HG02870 (cell line): ENCODE measurements around the gene CENPS.
"Not testable (repeated sequence)": the region's sequence is repeated elsewhere in the genome, so short reads cannot be mapped to it uniquely, and the experiment has no call there.

Experiments
- ATAC-seq: cut with Tn5 transposase; IDR thresholded peaks from one replicate; pipeline ENCODE4 v1.9.1; 2021; ENCODE audit warnings: mild to moderate bottlenecking, moderate library complexity; ENCODE audit not compliant: unreplicated experiment

CENPS gene

DNA sequence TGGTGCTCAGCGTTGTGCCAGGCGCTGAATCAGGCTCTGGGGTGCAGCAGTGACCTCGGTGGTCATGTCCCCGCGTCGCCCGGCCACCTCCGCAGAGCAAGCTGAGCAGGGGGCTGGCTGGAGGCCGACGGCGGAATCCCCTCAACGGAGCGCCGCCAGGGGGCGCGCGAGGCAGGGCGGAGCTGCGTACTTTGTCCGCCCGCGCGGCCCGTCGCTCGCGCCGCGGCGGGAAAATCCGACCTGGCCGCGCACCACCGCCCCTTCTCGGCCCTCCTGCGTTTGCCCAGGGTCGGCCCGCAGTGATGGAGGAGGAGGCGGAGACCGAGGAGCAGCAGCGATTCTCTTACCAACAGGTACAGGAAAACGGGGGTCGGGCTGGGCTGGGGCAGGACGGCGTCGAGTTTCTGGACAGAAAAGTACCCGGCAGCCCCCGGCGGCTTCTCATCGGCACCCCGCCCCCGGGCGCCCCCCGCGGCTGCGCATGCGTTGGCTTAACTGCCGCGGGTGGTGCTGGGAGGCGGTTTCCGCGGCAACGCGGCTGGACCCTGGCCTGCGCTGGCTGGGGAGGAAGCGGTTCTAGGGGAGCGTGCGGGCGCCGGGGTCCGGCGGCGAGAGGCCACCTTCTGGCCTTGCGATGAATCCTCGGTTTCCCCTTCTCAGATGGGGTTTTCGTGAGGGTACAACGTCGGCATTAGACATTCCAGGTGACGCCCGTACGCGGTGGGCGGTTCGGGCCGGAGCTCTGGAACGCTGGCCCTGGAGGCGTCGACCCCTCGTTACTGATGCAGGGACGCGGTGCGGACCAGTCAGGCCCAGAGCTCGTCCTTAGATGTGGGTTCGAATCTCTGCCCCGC lies at the start of gene CENPS:
Gene CENPS (plus strand): TSS at position 218 of the 854 bp plus-strand sequence. CDS start 85 bp downstream, at position 303.
- ATAC-seq = peak; percentile 76

DNA sequence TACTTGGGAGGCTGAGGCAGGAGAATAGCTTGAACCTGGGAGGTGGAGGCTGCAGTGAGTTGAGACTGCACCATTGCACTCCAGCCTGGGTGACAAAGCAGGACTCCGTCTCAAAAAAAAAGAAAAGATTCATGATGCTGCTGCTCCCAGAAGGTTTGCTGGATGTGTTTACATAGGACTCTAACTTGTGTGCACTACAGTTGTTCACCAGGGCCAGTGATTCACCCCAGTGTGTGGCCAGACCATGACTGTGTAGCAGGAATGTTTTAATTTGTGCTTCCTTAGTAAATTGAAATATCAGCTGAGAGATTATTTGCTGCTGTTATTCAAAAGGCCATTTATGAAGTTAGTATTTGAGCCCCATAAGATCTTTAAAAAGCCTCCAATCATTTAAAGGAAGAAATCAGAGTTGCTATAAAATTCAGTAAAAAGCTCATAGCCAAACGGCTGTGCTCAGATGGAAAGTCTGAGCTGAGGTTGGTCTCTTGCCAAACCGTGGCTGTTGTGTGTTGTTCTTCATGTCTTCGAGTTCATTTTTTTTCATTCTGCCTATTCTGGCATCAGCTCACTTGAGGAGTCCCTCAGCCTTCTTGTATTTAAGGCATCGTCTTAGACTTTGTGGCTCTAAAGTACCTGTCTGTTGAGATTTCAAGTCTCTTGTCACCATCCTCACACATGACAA lies 49.5 kb upstream of the CENPS start:
- ATAC-seq = no peak

DNA sequence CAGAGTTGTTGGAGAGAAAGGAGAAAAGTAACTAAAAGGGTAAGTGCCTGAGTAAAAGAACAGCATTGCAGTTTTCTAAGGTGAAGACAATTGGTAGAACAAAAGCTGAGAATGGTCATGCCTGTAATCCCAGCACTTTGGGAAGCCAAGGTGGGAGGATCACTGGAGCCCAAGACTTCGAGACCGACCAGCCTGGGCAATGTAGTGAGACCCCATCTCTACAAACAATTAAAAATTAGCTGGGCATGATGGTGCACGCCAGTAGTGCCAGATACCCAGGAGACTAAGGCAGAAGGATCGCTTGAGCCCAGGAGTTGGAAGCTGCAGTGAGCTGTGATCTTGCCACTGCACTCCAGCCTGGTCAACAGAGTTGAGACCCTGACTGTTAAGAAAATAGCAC lies 46.6 kb upstream of the CENPS start:
- ATAC-seq = no peak

DNA sequence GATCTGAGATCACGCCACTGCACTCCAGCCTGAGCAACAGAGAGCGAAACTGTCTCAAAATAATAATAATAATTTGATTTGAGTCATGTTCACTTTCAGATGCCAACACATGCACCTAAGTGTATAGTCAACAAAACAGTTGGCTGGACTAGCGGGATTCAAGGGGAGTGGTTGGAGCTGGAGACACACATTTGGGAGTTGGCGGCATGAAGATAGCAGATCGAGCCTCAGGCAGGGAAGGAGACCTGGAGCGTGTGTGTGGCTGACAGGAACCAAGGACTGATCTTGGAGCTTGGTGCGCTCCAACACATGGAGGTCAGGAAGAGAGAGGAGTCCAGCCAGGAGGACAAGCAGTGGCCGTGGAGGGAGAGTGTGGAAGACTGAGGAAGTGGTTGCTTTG lies 46.0 kb upstream of the CENPS start:
- ATAC-seq = no peak

DNA sequence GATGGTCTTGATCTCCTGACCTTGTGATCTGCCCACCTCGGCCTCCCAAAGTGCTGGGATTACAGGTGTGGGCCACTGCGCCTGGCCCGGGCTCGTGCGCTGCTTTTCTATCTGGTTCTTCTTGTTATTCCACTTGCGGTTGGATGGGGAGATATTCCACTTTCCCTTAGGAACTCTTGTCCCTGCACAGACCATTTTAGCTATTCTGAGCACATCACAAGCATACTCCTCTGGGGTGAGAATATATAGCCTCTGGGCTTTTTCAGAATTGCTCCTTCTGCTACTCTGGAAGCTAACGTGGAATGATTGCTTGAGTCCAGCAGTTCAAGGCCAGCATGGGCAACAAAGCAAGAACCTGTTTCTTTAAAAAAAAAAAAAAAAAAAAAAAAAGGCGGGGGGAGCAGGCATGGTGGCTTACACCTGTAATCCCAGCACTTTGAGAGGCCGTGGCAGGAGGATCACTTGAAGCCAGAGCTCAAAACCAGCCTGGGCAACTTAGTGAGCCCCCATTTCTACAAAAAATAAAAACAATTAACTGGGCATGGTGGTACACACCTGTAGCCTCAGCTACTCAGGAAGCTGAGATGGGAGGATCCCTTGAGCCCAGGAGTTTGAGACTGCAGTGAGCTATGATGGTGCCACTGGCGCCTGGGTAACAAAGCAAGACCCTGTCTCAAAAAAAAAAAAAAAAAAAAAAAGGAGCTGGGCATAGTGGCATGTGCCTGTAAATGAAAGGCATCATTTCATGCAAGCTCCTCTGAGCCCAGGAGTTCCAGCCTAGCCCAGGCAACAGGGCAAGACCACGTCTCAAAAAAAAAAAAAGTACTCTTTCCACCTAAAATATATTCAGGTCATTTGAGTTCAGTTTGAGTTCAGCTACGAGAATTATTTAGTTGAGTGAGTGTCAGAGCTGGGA lies 43.2 kb upstream of the CENPS start:
- no peak for ATAC-seq

DNA sequence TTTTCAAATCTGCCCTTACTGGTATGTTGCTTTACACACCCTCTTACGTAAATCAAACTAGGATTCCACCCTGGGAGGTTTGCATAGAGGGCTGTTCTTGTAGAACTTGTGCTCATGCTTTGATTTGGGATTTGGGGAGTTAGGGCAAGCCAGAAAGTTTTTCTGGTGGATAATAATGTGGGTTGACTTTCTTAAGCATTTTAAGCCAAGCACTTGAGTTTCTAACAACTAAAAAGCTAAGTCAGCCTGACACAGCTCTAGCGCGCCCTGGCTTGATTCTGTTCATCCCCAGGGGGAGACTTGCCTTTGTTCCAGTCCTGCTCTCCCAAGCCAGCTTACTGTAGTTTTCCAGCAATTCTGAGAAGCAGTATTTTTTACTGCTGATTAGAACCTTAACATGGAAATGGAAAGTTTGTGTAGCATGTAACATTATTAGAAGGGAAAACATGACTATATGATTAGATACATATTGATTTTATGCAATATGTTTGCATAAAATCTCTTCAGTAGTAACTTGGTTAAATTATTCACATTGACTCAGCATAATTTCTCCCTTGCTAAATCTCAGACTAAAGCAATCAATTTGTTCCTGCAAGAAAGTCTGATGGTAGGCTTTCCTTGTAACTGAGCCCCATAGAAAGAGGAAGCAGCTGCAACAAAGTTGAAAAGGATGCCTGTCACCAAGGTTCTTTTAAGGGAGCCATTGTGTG lies 42.4 kb upstream of the CENPS start:
- ATAC-seq = no peak

DNA sequence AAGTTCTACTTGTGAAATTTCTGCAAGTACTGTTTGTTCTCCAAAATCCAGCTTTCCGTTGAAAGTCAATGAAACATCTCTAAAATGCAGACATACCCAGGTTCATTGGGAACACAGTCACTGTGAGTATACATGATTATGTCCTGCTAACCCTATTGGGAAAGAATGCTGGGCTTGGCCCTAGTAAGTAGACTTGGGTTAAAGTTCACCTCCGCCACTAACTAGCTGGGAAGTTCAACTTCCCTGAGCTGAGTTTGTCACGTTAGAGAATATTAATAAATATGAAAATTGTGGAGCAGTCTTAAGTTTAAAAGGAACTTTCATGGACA lies 41.9 kb upstream of the CENPS start:
- no peak for ATAC-seq

DNA sequence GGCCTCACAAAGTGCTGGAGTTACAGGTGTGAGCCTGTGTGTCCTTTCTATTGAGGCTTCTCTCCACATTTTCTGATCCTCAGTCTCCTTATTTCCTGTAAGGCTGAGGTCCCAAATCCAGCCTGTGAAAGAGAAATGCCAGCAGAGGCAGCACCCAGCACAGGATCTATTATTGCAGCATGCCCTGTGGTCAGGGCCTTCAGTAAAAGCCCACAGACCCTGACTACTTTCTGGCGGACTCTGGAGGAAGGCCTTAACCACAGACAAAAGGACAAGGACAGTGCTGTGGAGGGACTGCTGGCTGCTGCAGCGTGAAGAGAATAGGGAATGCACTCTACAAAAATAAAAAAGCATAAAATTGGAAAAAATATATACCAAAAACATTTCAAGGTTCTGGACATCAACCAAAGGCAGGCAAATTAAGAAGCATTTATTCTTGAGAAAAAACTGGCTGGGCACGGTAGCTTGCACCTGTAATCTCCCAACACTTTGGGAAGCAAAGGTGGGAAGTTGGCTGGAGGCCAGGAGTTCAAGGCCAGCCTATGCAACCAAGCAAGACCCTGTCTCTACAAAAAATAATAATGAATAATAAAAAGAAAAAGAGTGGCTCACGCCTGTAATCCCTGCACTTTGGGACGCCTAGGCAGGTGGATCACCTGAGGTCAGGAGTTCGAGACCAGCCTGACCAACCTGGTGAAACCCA lies 40.8 kb upstream of the CENPS start:
- ATAC-seq = no peak

DNA sequence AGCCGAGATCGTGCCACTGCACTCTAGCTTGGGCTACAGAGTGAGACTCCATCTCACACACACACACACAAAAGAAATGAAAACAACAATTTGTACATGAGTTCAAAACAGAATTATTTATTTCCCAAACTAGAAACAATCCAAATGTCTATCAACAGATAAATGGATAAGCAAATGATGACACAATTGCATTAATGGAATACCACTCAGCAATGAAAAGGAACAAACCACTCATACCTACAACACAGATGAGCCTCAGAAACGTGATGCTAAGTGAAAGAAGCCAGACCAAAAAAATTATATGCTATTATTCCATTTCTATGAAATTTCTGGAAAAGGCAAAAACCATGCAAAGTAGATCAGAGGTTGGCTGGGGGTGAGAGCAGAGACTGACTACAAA lies 33.4 kb upstream of the CENPS start:
- ATAC-seq = no peak

DNA sequence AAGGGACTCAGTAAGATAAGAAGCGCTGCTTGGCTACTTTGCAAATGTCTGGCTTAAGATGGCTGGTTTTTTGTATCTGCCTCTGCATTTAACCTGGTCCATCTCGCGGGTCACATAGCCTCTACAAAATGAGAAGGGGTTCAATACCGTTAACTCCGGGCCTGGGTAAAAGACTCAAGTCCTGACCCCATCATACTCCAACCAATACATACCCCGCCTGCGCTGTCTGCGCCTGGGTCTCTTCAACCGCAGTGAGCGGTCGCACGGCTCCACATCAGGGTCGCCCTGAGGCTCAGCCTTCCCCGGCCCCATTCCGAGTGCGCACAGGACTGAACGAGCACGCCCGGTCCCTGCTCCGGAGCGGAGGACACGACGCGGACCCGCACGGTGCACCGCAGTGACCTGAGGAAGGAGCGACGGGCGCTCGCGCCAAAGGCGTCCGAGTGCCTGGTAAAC lies 31.9 kb upstream of the CENPS start:
- peak; percentile 28 for ATAC-seq

DNA sequence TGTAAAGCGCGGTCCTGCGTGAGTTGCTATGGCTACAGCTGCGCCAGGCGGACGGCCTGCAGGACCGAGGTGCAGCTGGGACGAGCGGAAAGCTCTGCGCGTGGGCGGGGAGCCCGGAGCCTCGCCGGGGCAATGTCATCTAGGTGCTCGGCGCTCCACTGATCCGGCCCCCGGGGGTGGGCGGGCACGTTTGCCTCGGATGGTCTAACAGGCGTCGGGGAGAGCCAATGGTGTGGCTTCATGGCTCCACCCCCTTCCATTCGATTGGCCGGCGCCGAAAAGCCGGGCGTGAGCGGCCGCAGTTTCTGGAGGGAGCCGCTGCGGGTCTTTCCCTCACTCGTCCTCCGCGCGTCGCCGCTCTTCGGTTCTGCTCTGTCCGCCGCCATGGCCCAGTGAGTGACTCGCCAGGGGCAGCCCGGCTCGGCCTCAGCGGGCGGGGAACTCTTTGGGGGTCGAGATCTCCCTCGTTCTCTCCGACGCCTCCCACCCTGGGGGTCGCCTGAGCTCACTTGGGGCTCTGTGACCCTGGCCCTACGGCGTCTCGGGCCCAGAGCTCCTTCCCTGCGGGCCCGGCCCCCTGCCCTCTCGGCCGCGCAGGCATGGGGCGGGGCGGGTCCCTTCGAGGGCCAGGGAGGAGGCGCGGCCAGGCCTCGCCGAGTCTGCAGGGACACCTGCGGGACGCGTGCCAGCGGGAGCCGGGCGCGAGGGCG lies 31.3 kb upstream of the CENPS start, which contains the start of gene PGD:
Gene PGD (plus strand): TSS at position 331 of the 710 bp plus-strand sequence. CDS start 54 bp downstream, at position 385.
- peak; percentile 91 for ATAC-seq

DNA sequence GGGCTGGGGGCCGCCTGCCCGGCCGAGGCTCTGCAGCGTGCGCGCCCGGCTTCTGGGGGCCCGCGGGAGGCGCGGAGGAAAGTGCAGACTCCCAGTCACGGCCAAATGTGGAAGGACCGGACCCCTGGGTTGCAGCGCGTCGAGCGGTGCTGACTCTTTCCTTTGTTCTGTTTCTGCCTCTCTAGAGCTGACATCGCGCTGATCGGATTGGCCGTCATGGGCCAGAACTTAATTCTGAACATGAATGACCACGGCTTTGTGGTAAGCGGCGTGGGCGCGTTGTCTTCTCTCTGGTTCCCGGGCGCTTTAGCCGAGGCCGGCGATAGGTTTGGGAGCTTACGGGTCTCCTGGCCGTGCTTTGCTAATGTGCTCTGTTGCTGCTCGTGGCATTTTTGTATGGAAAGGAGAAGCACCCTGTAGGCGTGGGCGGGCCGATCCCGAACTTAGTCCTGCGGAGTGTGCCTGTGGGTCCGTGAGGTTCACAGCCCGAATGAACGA lies 30.7 kb upstream of the CENPS start:
- ATAC-seq = no peak

DNA sequence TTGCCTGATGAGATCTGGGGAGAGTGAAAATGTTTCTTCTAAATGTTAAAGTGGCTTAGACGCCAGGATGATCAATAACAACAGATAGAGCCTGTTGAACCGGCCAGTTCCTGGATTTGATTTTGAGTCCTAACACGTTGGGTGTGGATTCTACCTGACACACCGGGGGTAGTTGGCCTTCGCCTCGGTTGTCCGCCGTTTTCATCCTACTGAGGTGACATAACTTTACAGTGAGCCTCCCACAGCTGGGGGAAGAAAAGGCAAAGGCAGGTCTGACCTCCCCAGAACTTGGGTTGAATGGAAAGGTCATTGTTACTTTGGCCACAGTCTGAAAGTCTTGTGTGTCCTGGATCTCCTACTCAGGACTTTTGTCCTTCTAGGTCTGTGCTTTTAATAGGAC lies 30.2 kb upstream of the CENPS start:
- no peak for ATAC-seq

DNA sequence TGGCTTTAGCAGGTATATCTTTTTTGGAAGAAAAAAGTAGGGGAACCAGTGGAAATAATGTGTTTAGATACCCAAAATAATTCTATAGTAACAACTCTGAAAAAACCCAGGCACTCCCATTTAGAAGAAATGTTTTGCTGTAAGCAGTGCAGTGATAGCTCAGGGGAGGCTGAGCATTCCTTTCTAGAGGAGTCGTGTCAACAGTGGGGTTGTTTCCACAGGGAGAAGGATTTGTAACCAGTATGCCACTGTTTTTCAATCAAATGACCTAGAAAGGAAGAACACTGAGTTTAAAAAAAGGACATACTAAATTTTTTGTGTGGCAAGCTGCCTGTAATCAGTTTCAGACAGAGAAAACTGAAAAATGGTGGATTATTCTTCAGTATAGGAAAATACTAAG lies 29.0 kb upstream of the CENPS start:
- no peak for ATAC-seq

DNA sequence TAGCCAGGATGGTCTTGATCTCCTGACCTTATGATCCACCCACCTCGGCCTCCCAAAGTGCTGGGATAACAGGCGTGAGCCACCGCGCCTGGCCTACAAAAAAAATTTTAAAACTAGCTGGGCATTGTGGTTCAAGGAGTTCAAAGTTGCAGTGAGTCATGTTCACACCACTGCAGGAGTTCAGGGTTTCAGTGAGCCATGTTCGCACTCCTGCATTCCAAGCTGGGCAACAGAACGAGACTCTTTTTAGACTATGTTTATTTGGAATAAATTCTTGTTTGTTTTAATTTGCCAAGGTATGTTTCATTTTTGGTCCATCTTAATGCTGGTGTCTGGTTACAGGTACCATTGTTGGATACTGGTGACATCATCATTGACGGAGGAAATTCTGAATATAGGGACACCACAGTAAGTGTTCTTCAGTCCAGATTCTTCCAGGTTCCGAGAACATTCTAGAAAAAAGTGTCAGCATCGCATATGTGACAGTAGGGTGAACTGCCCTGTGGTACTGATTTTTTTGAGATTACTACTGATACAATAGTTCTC lies 27.4 kb upstream of the CENPS start:
- ATAC-seq = no peak

DNA sequence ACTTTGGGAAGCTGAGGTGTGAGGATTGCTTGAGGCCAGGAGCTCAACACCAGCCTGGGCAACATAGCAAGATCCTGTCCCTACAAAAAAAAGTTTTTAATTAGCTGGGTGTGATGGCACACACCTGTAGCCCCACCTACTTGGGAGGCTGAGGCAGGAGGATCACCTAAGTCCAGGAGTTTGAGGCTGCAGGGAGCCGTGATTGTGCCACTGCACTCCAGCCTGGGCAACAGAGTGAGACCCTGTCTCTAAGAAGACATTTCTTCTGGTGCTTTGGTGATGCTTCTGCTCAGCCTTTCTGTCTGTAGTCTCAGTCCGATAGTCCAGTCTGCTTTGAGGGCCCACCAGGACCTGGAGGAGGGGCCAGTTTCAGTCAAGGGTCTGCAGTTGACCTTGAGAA lies 23.0 kb upstream of the CENPS start:
- no peak for ATAC-seq

DNA sequence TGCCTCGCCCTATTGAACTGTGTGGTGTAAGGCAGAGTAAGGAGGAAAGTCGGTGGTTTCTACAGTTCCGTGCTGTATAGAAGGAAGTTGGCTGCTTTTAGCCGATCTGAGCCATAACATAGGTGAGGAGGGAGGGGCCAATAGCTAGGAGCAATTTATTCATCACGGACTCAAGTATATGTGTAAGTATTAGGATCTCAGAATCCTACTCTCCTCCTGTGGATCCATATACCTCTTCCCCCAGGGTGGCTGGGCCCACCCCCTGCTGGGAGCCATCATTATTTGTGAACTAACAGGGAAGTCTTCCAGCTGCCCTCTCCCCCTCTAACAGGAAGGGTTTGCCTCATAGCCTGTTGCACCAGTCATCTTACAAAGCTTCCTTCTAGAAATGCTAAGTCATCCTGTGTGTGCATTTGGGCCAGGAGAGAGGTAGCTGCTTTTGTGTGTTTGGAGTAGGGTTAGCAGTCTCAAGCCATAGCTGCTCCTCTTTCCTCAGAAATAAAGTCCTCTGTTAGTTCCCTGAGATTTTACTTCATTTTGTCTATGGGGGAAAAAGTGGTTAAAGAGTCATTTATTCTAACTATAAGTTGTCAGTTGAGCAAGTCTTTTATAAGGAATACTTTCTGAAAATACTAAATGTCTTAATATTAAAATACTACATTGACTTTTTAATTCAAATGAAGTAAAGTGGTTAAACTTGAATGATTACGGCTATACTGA lies 14.9 kb upstream of the CENPS start:
- ATAC-seq = no peak

DNA sequence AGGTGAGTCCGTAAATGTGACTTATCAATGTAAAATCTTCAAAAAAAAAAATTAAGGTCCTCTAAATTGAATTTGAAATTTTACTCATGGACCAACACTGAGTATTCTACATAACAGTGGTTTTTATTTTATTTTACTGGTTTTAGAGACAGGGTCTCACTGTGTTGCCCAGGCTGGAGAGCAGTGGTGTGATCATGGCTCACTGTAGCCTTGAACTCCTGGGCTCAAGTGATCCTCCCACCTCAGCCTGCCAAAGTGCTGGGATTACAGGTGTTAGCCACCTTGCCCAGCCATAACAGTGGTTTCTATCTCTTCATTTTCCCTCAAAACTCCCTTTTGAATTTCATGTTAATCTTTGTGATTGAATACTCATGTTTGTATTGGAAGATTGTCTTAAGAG lies 14.3 kb upstream of the CENPS start:
- not testable (repeated sequence) for ATAC-seq
